PC-9 (cell line): ENCODE results near the gene CNOT6L. TPM values are rescaled to one million over a fixed set of nuclear protein-coding genes. Genes with fewer than 3 reads are reported as not detected.

Experiments used
- BruUV-seq: library from RNA; stranded (reverse); fragments of 400-500 nt; replicated peaks from 2 replicates; lab custom pipeline; 2021; lab: Mats Ljungman, UMichigan
- CTCF ChIA-PET: fragments of 300-600 bp; sonication (Branson Sonifier 250); formaldehyde crosslinking; loops from one replicate; lab custom pipeline; 2022; ENCODE audit warnings: antibody characterized with exemption; lab: Charles Lee
- POLR2A ChIA-PET: fragments of 300-600 bp; sonication (Branson Sonifier 250); formaldehyde crosslinking; loops from one replicate; lab custom pipeline; 2022; ENCODE audit warnings: antibody characterized with exemption; ENCODE audit not compliant: unreplicated experiment; lab: Charles Lee
- DNase-seq, 2 experiments: peaks; one replicate each; pipeline versions ENCODE4 v3.0.0 to v3.0.0-alpha.2; 2015 to 2022; ENCODE audit warnings: mixed read lengths in 1 of 2
- H2AFZ ChIP-seq: fragments of 200-600 bp; sonication (generic); 2 replicates; pipeline ENCODE4 v1.8.1; 2017; ENCODE audit warnings: antibody characterized with exemption
- H3F3A ChIP-seq: fragments of 200-600 bp; sonication (generic); 2 replicates; pipeline ENCODE4 v1.8.1; 2017; ENCODE audit warnings: antibody characterized with exemption, mild to moderate bottlenecking, low read depth; ENCODE audit not compliant: insufficient read depth
- H3K27ac ChIP-seq: fragments of 200-600 bp; sonication (generic); 2 replicates; pipeline ENCODE4 v1.6.1; 2016; ENCODE audit warnings: mixed run types
- H3K27me3 ChIP-seq: fragments of 200-600 bp; sonication (generic); 2 replicates; pipeline ENCODE4 v1.6.1; 2016; ENCODE audit warnings: low read depth, mixed run types; ENCODE audit not compliant: insufficient read depth
- H3K36me3 ChIP-seq: fragments of 200-600 bp; sonication (generic); 2 replicates; pipeline ENCODE4 v1.6.1; 2016; ENCODE audit warnings: low read depth, mixed run types
- H3K4me1 ChIP-seq: fragments of 200-600 bp; sonication (generic); replicated peaks from 2 replicates; pipeline ENCODE4 v1.6.1; 2016; ENCODE audit warnings: mixed run types; ENCODE audit not compliant: insufficient read depth
- H3K4me2 ChIP-seq: fragments of 200-600 bp; sonication (generic); 2 replicates; pipeline ENCODE4 v1.6.1; 2017; ENCODE audit warnings: mixed run types
- H3K4me3 ChIP-seq: fragments of 200-600 bp; sonication (generic); 2 replicates; pipeline ENCODE4 v1.6.1; 2016; ENCODE audit warnings: mixed run types
- H3K79me2 ChIP-seq: fragments of 200-600 bp; sonication (generic); 2 replicates; pipeline ENCODE4 v1.6.1; 2017; ENCODE audit warnings: low read depth, mixed run types
- H3K9me2 ChIP-seq: fragments of 200-600 bp; sonication (generic); 2 replicates; pipeline ENCODE4 v1.8.1; 2017; ENCODE audit warnings: mild to moderate bottlenecking; ENCODE audit not compliant: insufficient read depth
- H3K9me3 ChIP-seq: fragments of 200-600 bp; sonication (generic); 2 replicates; pipeline ENCODE4 v1.8.1; 2016; ENCODE audit warnings: low read depth; ENCODE audit not compliant: insufficient read depth
- H4K20me1 ChIP-seq: fragments of 200-600 bp; sonication (generic); 2 replicates; pipeline ENCODE4 v1.8.1; 2017; ENCODE audit not compliant: insufficient read depth
- EZH2 ChIP-seq: fragments of 200-600 bp; sonication (generic); IDR thresholded peaks from 2 replicates; pipeline ENCODE4 v1.8.0; 2017; ENCODE audit warnings: antibody characterized with exemption, low read depth
- intact Hi-C: fragments of 100-400 bp; cut with micrococcal nuclease; formaldehyde crosslinking; loops from one replicate; pipeline ENCODE4 v1.10.0; 2022; ENCODE audit not compliant: unreplicated experiment
- total RNA-seq: library from RNA; stranded (reverse); gene quantifications from 2 replicates; pipeline ENCODE4 v1.2.3, GENCODE V29; 2021
- TF ChIP-seq, protein P1 (sequence below): fragments of 200-600 bp; sonication (generic); conservative IDR thresholded peaks from 2 replicates; pipeline ENCODE4 v1.6.1; 2017; ENCODE audit warnings: mixed run types, antibody characterized with exemption, mild to moderate bottlenecking, moderate library complexity

The CNOT6L gene
- total RNA-seq, 1 experiment from 2014 or later = 26.7 TPM

DNA sequence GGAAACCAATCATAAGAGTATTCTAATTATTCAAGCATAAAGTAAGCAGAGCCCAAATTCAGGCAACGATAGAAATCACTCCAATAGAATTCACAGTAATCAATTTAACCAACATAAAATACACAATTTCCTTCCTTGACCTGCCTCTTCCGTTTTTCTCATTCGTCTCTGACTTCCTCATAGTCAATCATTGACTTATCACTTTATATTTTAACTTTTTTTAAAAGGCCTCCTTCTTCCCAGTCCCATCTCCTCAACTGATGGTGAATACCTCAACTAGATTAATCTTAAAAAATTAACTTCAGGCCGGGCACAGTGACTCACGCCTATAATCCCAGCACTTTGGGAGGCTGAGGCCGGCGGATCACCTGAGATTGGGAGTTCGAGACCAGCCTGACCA, 13.3 kb downstream of the CNOT6L start:
- Histone ChIP-seq H3K79me2 (peaks cover 25% of the 10 kb centered on the region), H3K9me3 (no peaks in the 10 kb centered on the region), H3K4me2 (no peak overlapping the region), H3K4me3 (no peak overlapping the region), H3F3A (no peaks in the 10 kb centered on the region), H3K27me3 (no peaks in the 10 kb centered on the region), H3K36me3 (no peaks in the 10 kb centered on the region), H3K27ac (no peak overlapping the region), H2AFZ (no peak overlapping the region), H3K4me1 (no peaks in the 10 kb centered on the region), H3K9me2 (no peaks in the 10 kb centered on the region), H4K20me1 (no peaks in the 10 kb centered on the region)
- no peak for DNase-seq
- CTCF ChIA-PET = no interaction called here
- POLR2A ChIA-PET = no interaction called here
- TF ChIP-seq, protein P1, sequence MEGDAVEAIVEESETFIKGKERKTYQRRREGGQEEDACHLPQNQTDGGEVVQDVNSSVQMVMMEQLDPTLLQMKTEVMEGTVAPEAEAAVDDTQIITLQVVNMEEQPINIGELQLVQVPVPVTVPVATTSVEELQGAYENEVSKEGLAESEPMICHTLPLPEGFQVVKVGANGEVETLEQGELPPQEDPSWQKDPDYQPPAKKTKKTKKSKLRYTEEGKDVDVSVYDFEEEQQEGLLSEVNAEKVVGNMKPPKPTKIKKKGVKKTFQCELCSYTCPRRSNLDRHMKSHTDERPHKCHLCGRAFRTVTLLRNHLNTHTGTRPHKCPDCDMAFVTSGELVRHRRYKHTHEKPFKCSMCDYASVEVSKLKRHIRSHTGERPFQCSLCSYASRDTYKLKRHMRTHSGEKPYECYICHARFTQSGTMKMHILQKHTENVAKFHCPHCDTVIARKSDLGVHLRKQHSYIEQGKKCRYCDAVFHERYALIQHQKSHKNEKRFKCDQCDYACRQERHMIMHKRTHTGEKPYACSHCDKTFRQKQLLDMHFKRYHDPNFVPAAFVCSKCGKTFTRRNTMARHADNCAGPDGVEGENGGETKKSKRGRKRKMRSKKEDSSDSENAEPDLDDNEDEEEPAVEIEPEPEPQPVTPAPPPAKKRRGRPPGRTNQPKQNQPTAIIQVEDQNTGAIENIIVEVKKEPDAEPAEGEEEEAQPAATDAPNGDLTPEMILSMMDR = no peak
- no peak for TF ChIP-seq EZH2
- BruUV-seq = no TSS peak
- intact Hi-C loops = no loop called here

DNA sequence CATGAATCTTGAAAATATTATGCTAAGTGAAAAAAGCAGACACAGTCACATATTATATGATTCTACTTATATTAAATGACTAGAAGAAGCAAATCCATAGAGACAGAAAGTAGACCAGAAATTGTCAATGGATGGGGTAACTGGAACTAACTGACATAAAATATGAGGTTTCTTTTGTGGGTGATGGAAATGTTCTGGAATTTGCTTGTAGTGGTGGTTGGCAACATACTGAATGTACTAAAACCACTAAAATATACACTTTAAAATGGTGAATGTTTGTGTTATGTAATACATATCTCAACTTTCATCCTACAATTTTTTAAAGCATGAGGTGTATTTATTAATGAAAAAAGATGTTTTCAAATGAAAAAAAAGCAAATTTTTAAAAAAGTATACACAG, 14.7 kb downstream of the CNOT6L start:
- no peaks in the 10 kb centered on the region for H3K4me1 ChIP-seq
- TF ChIP-seq, protein P1 = no peak
- TF ChIP-seq EZH2 = no peak
- intact Hi-C loops = no loop called here
- BruUV-seq = no TSS peak
- H3K4me2 ChIP-seq = no peak overlapping the region
- H4K20me1 ChIP-seq = no peaks in the 10 kb centered on the region
- peaks cover 34% of the 10 kb centered on the region for H3K79me2 ChIP-seq
- H3K27me3 ChIP-seq = no peaks in the 10 kb centered on the region
- no peaks in the 10 kb centered on the region for H3F3A ChIP-seq
- ChIA-PET POLR2A (no interaction called here), CTCF (no interaction called here)
- H3K36me3 ChIP-seq = no peaks in the 10 kb centered on the region
- H3K9me2 ChIP-seq = no peaks in the 10 kb centered on the region
- H2AFZ ChIP-seq = no peak overlapping the region
- DNase-seq = no peak
- no peaks in the 10 kb centered on the region for H3K9me3 ChIP-seq
- no peak overlapping the region for H3K4me3 ChIP-seq
- no peak overlapping the region for H3K27ac ChIP-seq

GRCh38 chr4:77802402-77802801, 16.8 kb downstream of the CNOT6L start:
- no peaks in the 10 kb centered on the region for H3K9me2 ChIP-seq
- no peaks in the 10 kb centered on the region for H3K9me3 ChIP-seq
- no peak overlapping the region for H3K27ac ChIP-seq
- no peak overlapping the region for H3K4me2 ChIP-seq
- H4K20me1 ChIP-seq = no peaks in the 10 kb centered on the region
- DNase-seq = no peak
- intact Hi-C loops = no loop called here
- no TSS peak for BruUV-seq
- no peaks in the 10 kb centered on the region for H3F3A ChIP-seq
- no peaks in the 10 kb centered on the region for H3K27me3 ChIP-seq
- ChIA-PET POLR2A (no interaction called here), CTCF (no interaction called here)
- H3K4me1 ChIP-seq = 0 out of 2 replicates have a peak, but pooled peaks cover 3% of the 10 kb centered on the region
- H3K79me2 ChIP-seq = peaks cover 49% of the 10 kb centered on the region
- no peaks in the 10 kb centered on the region for H3K36me3 ChIP-seq
- H2AFZ ChIP-seq = no peak overlapping the region
- TF ChIP-seq, protein P1 = no peak
- no peak for TF ChIP-seq EZH2
- no peak overlapping the region for H3K4me3 ChIP-seq
